ENCODE measurements around the gene HAND2. TPM values are rescaled to one million over a fixed set of nuclear protein-coding genes. Genes with fewer than 3 reads are reported as not detected.

Gene HAND2
- total RNA-seq, 4 donors from 2014 or later = 20.3 to 77.6 (median 23.7) TPM

GRCh38 chr4:173524218-173525117 is 5.6 kb downstream of the HAND2 start:
- DNase-seq = no peak
- intact Hi-C loops (cut with DNase I; ENCODE audit: low total_unique reads) = no loop called here
- H3K27ac ChIP-seq = peak overlapping the region; percentile 98 to 99
- peak overlapping the region; percentile 81 to 87 for H3K4me3 ChIP-seq
- no peaks in the 10 kb centered on the region for H3K9me3 ChIP-seq
- no peaks in the 10 kb centered on the region for H3K4me1 ChIP-seq
- H3K36me3 ChIP-seq = no peaks in the 10 kb centered on the region
- no peaks in the 10 kb centered on the region for H3K27me3 ChIP-seq
- TF ChIP-seq POLR2A (IDR thresholded peaks at IDR 0.05) = no peak
- TF ChIP-seq, protein P1, sequence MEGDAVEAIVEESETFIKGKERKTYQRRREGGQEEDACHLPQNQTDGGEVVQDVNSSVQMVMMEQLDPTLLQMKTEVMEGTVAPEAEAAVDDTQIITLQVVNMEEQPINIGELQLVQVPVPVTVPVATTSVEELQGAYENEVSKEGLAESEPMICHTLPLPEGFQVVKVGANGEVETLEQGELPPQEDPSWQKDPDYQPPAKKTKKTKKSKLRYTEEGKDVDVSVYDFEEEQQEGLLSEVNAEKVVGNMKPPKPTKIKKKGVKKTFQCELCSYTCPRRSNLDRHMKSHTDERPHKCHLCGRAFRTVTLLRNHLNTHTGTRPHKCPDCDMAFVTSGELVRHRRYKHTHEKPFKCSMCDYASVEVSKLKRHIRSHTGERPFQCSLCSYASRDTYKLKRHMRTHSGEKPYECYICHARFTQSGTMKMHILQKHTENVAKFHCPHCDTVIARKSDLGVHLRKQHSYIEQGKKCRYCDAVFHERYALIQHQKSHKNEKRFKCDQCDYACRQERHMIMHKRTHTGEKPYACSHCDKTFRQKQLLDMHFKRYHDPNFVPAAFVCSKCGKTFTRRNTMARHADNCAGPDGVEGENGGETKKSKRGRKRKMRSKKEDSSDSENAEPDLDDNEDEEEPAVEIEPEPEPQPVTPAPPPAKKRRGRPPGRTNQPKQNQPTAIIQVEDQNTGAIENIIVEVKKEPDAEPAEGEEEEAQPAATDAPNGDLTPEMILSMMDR (IDR thresholded peaks at IDR 0.05) = no peak

GRCh38 chr4:173522951-173523395 is 7.1 kb downstream of the HAND2 start:
- H3K4me1 ChIP-seq = no peaks in the 10 kb centered on the region
- peak overlapping the region; percentile 98 to 99 for H3K27ac ChIP-seq

GRCh38 chr4:173522160-173522950 is 7.7 kb downstream of the HAND2 start:
- DNase-seq = peak; percentile 92 to 94
- H3K27me3 ChIP-seq = no peaks in the 10 kb centered on the region
- intact Hi-C loops (cut with DNase I; ENCODE audit: low total_unique reads) = no loop called here
- H3K4me1 ChIP-seq = no peaks in the 10 kb centered on the region
- no peaks in the 10 kb centered on the region for H3K36me3 ChIP-seq
- H3K4me3 ChIP-seq = peak overlapping the region; percentile 43 to 47
- H3K9me3 ChIP-seq = no peaks in the 10 kb centered on the region
- H3K27ac ChIP-seq = peak overlapping the region; percentile 98 to 99
- TF ChIP-seq POLR2A (IDR thresholded peaks at IDR 0.05) = peak; percentile 8 to 60
- TF ChIP-seq, protein P1 (IDR thresholded peaks at IDR 0.05) = peak in 3 of 4 experiments; percentile 17 to 39 (median 27)

More at GRCh38 chr4:173522951-173523395, 7.1 kb downstream of the HAND2 start:
- H3K36me3 ChIP-seq = no peaks in the 10 kb centered on the region
- H3K4me3 ChIP-seq = peak overlapping the region; percentile 43 to 47
- H3K27me3 ChIP-seq = no peaks in the 10 kb centered on the region
- no peak for DNase-seq
- TF ChIP-seq POLR2A (IDR thresholded peaks at IDR 0.05) = no peak
- TF ChIP-seq, protein P1 (IDR thresholded peaks at IDR 0.05) = no peak
- no peaks in the 10 kb centered on the region for H3K9me3 ChIP-seq
- intact Hi-C loops (cut with DNase I; ENCODE audit: low total_unique reads) = no loop called here

DNA sequence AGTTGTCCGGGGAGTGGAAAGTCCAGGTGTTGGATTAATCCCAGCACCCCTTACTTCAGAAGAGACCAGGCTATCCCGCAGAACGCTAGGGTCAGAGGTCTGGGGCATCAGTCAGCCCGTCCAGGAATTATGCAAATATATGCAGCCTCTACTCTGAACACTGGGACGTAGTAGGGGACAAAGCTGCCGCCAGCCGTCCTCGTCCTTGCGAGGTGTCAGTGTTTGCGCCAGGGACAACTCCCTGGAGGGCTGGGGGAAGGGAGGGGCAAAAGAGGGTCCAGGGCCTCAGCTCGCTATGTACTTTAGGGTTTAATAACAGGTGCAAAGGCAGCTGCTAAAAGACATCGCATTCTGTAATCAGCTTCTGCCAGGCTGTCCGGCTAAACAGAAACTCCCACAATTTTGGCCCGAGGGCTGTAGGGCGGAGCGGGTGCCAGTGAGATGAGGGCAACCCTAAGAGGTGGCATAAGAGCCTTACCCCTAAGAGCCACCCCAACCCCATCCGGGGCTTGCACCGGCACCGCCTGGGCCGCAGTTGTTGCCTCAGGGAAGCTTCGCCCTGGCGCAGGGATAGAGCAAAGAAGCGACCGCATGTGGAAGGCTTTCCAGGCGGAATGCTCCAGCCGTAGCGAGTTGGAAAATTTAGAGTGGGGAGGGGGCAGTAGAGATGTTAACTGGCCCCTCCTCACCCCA is 8.4 kb downstream of the HAND2 start:
- intact Hi-C loops (cut with DNase I; ENCODE audit: low total_unique reads) = no loop called here
- DNase-seq = peak in 1 of 2 donors; percentile 65

More for the DNA sequence above, 8.4 kb downstream of the HAND2 start:
- Histone ChIP-seq H3K36me3 (no peaks in the 10 kb centered on the region), H3K27ac (peak overlapping the region; percentile 98 to 99), H3K4me3 (peak overlapping the region; percentile 43 to 47), H3K4me1 (no peaks in the 10 kb centered on the region), H3K9me3 (no peaks in the 10 kb centered on the region), H3K27me3 (no peaks in the 10 kb centered on the region)
- TF ChIP-seq, protein P1 (IDR thresholded peaks at IDR 0.05) = no peak
- no peak for TF ChIP-seq POLR2A (IDR thresholded peaks at IDR 0.05)
